ENCODE results near the gene KIRREL3. TPM values are rescaled to one million over a fixed set of nuclear protein-coding genes. Genes with fewer than 3 reads are reported as not detected.

KIRREL3 gene
- polyA plus RNA-seq, 1 donor (not counting 4 experiments of a cell fraction or from before 2014, with no cell fraction given), result 0.04 TPM

DNA sequence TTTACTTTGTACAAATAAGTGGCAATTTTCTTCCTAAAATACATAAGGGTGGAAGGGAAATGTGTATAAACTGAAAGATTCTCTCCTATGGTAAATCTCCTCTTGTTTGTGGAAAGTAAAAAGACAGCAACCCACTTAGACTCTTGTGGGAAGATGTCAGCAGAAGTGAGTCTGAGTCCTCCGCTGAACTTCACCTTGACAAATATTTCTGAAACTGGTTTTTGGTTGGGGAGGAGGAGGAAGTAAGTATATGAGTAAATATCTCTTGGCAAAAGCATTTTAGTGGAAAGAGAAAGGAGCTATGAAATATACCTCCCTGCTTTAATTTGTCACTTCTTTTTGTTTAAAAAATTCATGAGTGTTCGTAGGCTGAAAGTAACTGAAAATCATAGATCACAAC lies 196.2 kb downstream of the KIRREL3 start:
- Histone ChIP-seq H2AFZ (ENCODE audit: control insufficient read depth, low read length) (no peak overlapping the region), H3K9ac (ENCODE audit: control insufficient read depth, extremely low read depth, insufficient read depth, low read length) (no peak overlapping the region), H3K27me3 (ENCODE audit: control insufficient read depth, extremely low read depth, insufficient read depth, low read length) (no peaks in the 10 kb centered on the region), H3K9me1 (ENCODE audit: control insufficient read depth, extremely low read depth, insufficient read depth, low read length) (no peaks in the 10 kb centered on the region), H3K4me1 (ENCODE audit: control insufficient read depth, extremely low read depth, insufficient read depth, low read length) (no peaks in the 10 kb centered on the region), H3K79me2 (ENCODE audit: control insufficient read depth, insufficient read depth, low read length) (no peaks in the 10 kb centered on the region), H3K27ac (ENCODE audit: control insufficient read depth, insufficient read depth, low read length) (no peak overlapping the region), H3K4me3 (ENCODE audit: control insufficient read depth in 2 of 3, extremely low read depth in 1 of 3, insufficient read depth in 2 of 3, low read depth in 1 of 3, low read length in 3 of 3) (no peak overlapping the region), H3K9me3 (ENCODE audit: control insufficient read depth, low read depth, low read length) (no peaks in the 10 kb centered on the region), H3K36me3 (ENCODE audit: control insufficient read depth in 2 of 2, extremely low read depth in 1 of 2, insufficient read depth in 2 of 2, low read length in 2 of 2) (no peaks in the 10 kb centered on the region), H3K4me2 (ENCODE audit: control insufficient read depth, extremely low read depth, insufficient read depth, low read depth, low read length) (no peak overlapping the region), H4K20me1 (ENCODE audit: control insufficient read depth, extremely low read depth, insufficient read depth, low read length) (no peaks in the 10 kb centered on the region)
- dilution Hi-C loops (cut with MboI; ENCODE audit: extremely low pct_ligation_motif_present, low sequenced_read_pairs), result no loop called here
- TF ChIP-seq, protein P1, sequence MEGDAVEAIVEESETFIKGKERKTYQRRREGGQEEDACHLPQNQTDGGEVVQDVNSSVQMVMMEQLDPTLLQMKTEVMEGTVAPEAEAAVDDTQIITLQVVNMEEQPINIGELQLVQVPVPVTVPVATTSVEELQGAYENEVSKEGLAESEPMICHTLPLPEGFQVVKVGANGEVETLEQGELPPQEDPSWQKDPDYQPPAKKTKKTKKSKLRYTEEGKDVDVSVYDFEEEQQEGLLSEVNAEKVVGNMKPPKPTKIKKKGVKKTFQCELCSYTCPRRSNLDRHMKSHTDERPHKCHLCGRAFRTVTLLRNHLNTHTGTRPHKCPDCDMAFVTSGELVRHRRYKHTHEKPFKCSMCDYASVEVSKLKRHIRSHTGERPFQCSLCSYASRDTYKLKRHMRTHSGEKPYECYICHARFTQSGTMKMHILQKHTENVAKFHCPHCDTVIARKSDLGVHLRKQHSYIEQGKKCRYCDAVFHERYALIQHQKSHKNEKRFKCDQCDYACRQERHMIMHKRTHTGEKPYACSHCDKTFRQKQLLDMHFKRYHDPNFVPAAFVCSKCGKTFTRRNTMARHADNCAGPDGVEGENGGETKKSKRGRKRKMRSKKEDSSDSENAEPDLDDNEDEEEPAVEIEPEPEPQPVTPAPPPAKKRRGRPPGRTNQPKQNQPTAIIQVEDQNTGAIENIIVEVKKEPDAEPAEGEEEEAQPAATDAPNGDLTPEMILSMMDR (optimal IDR thresholded peaks at IDR 0.05 in 1 of 3, IDR thresholded peaks at IDR 0.05 in 1 of 3, conservative IDR thresholded peaks at IDR 0.05 in 1 of 3; ENCODE audit: extremely low read depth in 1 of 3, insufficient read depth in 2 of 3, low read length in 3 of 3), result no peak
- no peak for TF ChIP-seq EZH2 (IDR thresholded peaks at IDR 0.05; ENCODE audit: low read length)
- DNase-seq (ENCODE audit: low read depth, low spot score) (no peak), FAIRE-seq (no peak)

DNA sequence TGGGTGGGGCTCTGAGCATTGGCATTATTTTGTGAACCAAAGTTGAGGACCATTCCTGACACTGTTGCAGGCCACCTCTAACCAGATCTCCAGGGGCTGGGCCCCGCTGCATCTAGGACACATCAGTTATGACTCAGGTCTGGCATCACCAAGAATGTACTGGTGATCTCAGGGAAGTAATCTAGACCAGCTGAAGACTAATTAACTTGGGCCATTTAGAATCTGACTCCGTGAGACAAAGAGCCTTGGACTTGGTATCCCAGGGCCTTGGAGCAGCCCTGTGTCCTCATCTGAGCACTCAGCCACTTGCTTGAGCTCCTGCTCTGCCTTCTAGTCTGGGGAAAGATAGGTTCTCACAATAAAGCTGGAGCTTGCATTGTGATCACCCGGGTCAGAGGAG lies 200.6 kb downstream of the KIRREL3 start:
- Histone ChIP-seq H3K4me1 (ENCODE audit: control insufficient read depth, extremely low read depth, insufficient read depth, low read length) (no peaks in the 10 kb centered on the region), H3K36me3 (ENCODE audit: control insufficient read depth in 2 of 2, extremely low read depth in 1 of 2, insufficient read depth in 2 of 2, low read length in 2 of 2) (no peaks in the 10 kb centered on the region), H3K9ac (ENCODE audit: control insufficient read depth, extremely low read depth, insufficient read depth, low read length) (no peak overlapping the region), H4K20me1 (ENCODE audit: control insufficient read depth, extremely low read depth, insufficient read depth, low read length) (no peaks in the 10 kb centered on the region), H3K9me1 (ENCODE audit: control insufficient read depth, extremely low read depth, insufficient read depth, low read length) (no peaks in the 10 kb centered on the region), H3K4me3 (ENCODE audit: control insufficient read depth in 2 of 3, extremely low read depth in 1 of 3, insufficient read depth in 2 of 3, low read depth in 1 of 3, low read length in 3 of 3) (no peak overlapping the region), H3K27me3 (ENCODE audit: control insufficient read depth, extremely low read depth, insufficient read depth, low read length) (no peaks in the 10 kb centered on the region), H2AFZ (ENCODE audit: control insufficient read depth, low read length) (no peak overlapping the region), H3K79me2 (ENCODE audit: control insufficient read depth, insufficient read depth, low read length) (no peaks in the 10 kb centered on the region), H3K27ac (ENCODE audit: control insufficient read depth, insufficient read depth, low read length) (no peak overlapping the region), H3K4me2 (ENCODE audit: control insufficient read depth, extremely low read depth, insufficient read depth, low read depth, low read length) (no peak overlapping the region), H3K9me3 (ENCODE audit: control insufficient read depth, low read depth, low read length) (peaks cover 5% of the 10 kb centered on the region)
- dilution Hi-C loops (cut with MboI; ENCODE audit: extremely low pct_ligation_motif_present, low sequenced_read_pairs), result no loop called here
- TF ChIP-seq EZH2 (IDR thresholded peaks at IDR 0.05; ENCODE audit: low read length), result no peak
- TF ChIP-seq, protein P1 (optimal IDR thresholded peaks at IDR 0.05 in 1 of 3, IDR thresholded peaks at IDR 0.05 in 1 of 3, conservative IDR thresholded peaks at IDR 0.05 in 1 of 3; ENCODE audit: extremely low read depth in 1 of 3, insufficient read depth in 2 of 3, low read length in 3 of 3), result no peak
- DNase-seq (ENCODE audit: low read depth, low spot score) (no peak), FAIRE-seq (no peak)
